HUDEP-2 (cell line): ENCODE measurements around the gene HPSE2.

Source experiments
- DNase-seq, 76 experiments: peaks; one replicate each; lab custom pipeline; 2025; ENCODE audit not compliant: unreplicated experiment in 76 of 76; lab: John Stamatoyannopoulos, UW

The HPSE2 gene

DNA sequence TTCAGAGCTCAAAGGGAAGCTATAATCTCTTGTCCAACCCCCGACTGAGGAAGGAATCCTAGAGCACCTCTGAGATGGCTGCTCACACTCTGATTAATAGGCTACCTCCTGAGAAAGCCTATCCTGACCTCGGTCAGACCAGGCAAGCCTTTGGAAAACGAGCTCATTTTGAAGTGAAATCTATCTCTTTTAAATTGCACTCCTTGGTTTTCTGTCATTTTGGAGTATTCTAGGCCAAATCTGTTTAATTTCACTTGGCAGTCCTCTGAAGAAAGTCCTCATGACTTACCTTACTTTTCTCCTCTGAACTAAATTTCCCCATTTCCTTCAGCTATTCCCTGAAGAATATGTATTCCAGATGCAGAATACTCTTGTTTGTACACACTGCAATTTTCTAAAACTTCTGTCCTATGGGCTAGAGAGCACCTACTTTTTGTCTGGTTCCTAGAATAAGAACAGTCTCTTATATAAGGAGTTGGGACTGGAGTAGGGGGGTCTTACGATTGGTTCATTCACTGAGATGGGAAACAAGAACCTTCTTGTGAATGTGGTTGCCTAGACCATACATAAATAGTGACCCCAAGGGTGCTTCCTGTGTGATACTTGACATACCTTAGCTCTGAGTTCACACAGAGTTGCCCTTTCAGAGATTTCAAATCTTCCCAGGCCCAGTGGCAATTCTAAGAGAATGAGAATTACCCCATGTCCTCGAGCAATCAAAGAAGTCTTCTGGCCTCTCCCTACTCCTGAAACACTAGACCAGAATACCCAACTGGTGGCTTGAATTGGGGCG lies 757.0 kb downstream of the HPSE2 start:
- no peak for DNase-seq

GRCh38 chr10:98477861-98478260 lies 757.8 kb downstream of the HPSE2 start:
- DNase-seq: no peak

- no peak for DNase-seq
Measured at GRCh38 chr10:98474628-98475027, 761.0 kb downstream of the HPSE2 start.

DNA sequence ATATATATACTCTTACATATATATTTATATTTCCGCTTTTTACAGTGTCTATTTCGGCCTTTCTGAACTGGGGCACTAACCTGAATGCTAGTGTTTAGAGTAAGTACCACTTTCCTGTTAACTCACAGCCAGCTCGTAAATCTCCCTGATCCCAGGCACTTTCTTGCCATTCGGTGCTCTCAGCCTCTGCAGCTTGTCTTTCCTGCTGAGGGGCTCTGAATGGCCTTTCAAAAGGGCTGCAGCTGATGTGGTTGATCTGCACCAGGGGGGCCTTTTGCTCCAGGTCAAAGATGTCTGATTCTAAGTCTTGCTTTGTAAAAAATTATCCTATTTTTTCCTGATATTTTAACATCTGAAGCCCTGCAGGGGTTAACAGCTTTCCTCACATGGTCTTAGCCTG lies 763.5 kb downstream of the HPSE2 start:
- no peak for DNase-seq

GRCh38 chr10:98470850-98471249 lies 764.8 kb downstream of the HPSE2 start:
- DNase-seq: no peak

DNA sequence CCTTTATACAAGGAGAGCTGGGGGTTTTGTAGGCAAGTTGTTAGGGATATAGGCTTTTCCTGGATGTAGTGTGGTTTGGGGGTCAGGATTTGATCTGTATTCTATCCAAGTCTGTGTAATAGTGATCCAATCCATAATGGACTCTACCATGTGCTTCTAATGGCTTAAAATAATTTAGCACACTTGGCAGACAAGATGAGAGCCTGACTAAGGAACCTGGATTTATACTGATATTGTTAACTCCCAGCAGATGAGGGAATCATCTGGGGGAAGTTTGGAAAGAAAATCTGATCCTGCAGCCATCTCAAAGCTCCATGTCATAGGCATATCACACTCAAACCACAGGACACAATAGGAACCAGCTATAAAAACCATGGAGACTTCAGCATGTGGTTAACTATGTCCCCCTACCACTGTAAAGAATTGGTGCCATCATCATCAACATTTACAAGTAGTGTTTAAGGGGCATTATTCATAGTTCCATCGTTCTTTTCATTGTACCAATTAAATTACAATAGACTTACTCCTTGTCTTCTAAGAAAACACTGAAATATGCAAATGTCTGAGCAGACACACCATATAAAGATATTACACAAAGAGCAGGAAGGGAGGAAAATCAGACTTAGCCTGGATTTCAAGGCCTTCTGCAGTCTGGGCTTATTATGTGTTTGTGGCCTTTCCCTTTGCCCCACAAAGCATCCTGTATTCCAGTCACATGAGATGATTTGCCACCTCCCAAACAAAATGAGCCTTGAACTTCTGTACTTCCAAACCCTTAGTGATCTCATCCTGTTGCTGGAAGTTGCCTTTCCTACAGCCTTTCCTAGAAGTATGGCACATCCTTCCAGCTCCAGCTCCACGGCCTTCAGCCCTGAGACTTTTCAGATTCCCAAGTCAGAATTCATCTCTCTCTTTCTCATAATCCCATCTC lies 766.4 kb downstream of the HPSE2 start:
- DNase-seq: no peak

DNA sequence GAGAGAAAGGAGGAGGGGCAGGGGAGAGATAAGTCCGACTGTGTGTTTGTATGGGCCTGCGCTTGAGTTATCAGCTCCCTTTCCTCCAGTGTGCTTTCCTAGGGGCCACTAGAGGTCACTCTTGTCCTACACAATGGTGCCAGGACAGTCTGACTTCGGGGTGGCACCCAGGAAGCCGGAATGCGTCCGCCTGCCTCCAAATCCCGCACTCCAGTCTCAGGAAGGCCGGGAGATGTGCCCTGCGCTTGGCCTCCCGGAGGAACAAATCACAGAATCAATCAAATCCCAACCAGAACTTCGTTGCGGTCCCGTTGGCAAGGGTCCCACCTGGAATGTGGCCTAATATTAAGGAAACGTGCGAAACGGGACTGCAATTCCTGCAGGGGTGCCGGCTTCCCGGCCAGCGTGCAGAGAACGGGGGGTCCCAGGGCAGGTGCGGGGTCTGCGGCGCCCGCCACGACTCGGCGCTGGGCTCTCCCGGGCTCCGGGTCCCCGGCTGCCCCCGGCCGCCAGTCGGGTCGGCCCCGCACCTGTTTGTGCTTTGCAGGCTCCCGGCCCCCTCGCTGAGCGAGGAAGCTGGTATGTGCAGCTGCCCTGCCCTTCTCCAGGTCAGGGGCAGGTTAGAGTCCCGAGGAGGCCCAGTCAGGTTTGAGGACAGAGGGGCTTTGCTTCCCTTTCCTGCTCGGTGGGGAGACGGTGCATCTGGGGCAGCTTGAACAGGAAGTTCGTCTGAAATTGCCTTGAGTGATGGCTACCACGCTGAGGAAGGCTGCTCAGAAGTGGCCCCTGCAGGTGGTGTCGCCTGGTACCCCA lies 767.9 kb downstream of the HPSE2 start:
- peak in 72 of 76 experiments; percentile 31 to 88 (median 69) for DNase-seq

- DNase-seq: peak in 72 of 76 experiments; percentile 23 to 90 (median 68)
Measured at GRCh38 chr10:98466861-98467505, 768.7 kb downstream of the HPSE2 start.

DNA sequence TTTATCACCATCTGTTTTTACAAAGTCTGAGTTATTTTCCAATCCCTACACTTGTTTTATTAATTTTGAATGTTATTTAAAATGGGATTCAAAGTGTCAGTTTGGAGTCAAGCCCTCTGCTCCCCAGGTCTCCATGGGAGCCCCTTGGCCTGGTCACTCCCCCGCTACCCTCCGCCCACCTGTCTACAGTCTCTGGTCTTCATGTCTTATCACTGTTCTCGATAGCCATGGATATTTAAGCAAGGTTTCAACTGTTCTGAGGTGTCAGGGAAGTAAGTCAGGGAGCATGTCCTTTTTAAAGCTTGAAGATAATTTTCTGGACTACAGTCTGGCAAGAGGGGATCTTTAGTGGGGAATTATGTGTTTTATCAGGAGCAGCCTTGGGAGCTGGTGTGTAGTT lies 769.8 kb downstream of the HPSE2 start:
- DNase-seq: peak in 1 of 76 experiments; percentile 3

DNA sequence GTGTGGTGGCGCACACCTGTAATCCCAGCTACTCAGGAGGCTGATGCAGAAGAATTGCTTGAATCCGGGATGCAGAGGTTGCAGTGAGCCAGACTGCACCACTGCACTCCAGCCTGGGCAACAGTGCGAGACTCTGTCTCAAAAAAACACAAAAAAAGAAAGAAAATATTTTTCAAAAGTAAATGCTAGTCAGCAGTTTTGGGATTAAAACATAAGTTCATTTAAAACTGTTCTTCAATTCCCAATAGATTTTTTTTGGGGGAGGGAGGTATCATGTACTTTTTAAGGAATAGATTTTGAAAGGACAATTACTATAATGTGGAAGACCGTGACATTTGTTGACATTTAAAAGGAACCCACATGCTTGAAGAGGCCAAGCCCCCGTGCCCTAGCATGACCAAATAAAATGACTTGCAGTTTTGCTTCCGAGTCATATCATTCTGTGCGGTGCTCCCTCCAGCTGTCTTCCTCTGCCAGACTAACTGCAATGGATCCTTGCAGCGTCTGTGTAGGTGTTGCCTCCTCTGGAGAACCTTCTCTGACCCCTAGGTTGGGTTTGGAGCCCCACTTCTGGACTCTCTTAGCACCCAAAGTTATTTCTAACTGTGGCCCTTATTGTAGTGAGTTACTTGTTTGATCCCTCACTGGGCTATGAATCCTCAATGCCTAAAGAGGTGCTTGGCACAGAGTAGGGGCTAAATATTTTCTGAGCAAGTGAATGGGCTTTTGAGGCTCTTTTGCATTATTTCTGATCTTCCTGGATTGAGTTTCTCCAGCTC lies 771.5 kb downstream of the HPSE2 start:
- peak in 49 of 76 experiments; percentile 8 to 70 (median 39) for DNase-seq

- peak in 74 of 76 experiments; percentile 4 to 89 (median 56) for DNase-seq
Measured at GRCh38 chr10:98463016-98463415, 772.6 kb downstream of the HPSE2 start.

GRCh38 chr10:98461500-98461842 lies 774.2 kb downstream of the HPSE2 start:
- DNase-seq: no peak

- peak in 74 of 76 experiments; percentile 41 to 98 (median 87) for DNase-seq
Measured at GRCh38 chr10:98460837-98461499, 774.7 kb downstream of the HPSE2 start.

DNA sequence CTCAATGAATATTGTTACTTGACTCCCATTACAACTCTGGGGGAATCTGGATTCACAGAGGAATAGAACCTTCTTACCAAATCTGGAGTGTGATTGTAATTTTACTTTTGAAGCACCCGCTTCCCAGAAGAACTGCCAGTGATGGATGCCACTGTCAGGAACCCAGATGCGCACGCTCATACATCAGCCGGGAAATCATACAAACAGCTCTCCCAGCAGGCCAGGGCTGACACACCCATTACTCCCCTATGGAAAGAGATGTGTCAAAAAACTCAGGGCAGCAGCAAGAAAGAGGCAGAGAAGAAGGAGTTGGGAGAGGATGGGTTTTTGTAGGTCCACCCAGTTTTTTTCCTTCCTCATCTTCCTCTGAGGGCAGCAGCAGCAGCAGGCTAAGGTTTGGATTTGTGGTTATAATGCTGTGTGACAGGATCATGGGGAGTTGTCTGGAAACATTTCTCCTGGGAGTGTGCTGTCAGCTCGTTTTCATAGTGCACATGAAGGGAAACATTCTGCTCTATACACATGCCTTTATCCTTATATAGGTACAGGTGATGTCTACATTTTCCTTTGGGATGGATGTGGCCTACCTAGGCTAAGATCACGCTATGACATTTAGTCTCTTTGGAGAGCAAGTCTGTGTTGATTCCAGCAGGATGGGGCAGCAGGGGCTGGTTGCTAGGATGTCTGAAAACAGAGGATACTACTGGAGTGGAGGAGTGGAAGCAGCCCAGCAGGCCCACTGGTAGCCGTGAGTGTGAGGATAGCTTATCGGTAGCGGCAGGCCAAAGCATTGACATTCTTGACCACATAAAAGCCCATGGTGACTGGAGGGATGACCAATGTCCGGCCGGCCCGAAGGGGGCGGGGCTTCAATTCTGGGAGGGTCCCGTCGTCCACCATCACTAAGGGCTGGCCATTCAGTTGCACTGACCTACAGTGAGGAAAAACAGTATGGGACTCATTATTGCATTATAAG lies 776.6 kb downstream of the HPSE2 start:
- DNase-seq: no peak

- peak in 31 of 76 experiments; percentile 3 to 65 (median 30) for DNase-seq
Measured at GRCh38 chr10:98457721-98458120, 777.9 kb downstream of the HPSE2 start.

GRCh38 chr10:98456686-98457482 lies 778.8 kb downstream of the HPSE2 start:
- no peak for DNase-seq

DNA sequence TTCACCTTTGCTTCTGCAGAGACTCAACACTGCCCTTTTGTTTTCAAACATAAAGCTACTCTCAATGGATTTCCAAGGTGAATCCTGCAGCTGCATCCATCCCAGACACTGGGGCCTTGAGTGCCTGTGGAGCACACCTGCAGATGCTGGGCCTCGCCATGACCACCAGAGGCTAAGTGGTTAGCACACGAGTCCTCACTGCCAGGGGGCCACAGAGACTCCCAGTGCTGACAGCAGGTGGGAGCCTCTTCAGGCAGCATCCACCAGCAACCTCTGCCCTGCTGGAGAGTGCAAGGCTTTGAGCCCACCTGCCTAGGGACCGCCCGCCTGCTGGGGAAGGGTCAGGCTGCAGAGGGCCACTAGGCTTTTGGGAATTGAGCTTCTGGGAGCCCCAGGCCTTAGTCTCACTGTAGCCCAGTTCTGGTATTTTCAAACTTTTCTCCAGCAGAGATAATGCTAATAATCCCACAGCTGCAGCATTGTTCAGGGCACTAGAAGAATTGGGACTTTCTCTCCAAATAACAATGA lies 779.5 kb downstream of the HPSE2 start:
- no peak for DNase-seq
